HEK293 (cell line): ENCODE measurements around the gene RPSA.

Source experiments
- KLF16 ChIP-seq: fragments of 450-650 bp; formaldehyde crosslinking; IDR thresholded peaks from 2 replicates; pipeline ENCODE4 v1.5.1; 2017; ENCODE audit warnings: missing biosample characterization, missing genetic modification characterization
- MEIS1 ChIP-seq: sonication (generic); formaldehyde crosslinking; IDR thresholded peaks from 2 replicates; pipeline ENCODE4 v1.8.1; 2022; ENCODE audit warnings: missing genetic modification reagents, mild to moderate bottlenecking, borderline replicate concordance
- ZBTB8A ChIP-seq: fragments of 450-650 bp; formaldehyde crosslinking; IDR thresholded peaks from 2 replicates; pipeline ENCODE4 v1.5.1; 2016; ENCODE audit warnings: missing biosample characterization, missing genetic modification characterization
- ZNF302 ChIP-seq: fragments of 450-650 bp; formaldehyde crosslinking; IDR thresholded peaks from 2 replicates; pipeline ENCODE4 v1.5.1; 2016; ENCODE audit warnings: missing biosample characterization, missing genetic modification characterization, low read depth
- ZNF311 ChIP-seq: fragments of 450-650 bp; formaldehyde crosslinking; IDR thresholded peaks from 2 replicates; pipeline ENCODE4 v1.5.1; 2017; ENCODE audit warnings: missing biosample characterization, missing genetic modification characterization, borderline replicate concordance
- ZNF544 ChIP-seq: fragments of 450-650 bp; formaldehyde crosslinking; IDR thresholded peaks from 2 replicates; pipeline ENCODE4 v1.5.0; 2017; ENCODE audit warnings: missing biosample characterization, missing genetic modification characterization
- ZNF843 ChIP-seq: fragments of 450-650 bp; formaldehyde crosslinking; IDR thresholded peaks from 2 replicates; pipeline ENCODE4 v1.5.1; 2016; ENCODE audit warnings: missing biosample characterization, missing genetic modification characterization
- TF ChIP-seq, protein P1 (sequence below): fragments of 450-650 bp; formaldehyde crosslinking; IDR thresholded peaks from 2 replicates; pipeline ENCODE4 v1.5.1; 2016; ENCODE audit warnings: missing biosample characterization, missing genetic modification characterization

GRCh38 chr3:39443530-39443929, 37.0 kb downstream of the RPSA start:
- TF ChIP-seq KLF16 (tag by site-specific recombination) (no peak), ZNF302 (tag by site-specific recombination) (no peak), ZBTB8A (tag by site-specific recombination) (no peak), MEIS1 (CRISPR knock-in tag) (no peak), ZNF544 (tag by site-specific recombination) (no peak), ZNF843 (tag by site-specific recombination) (no peak), ZNF311 (tag by site-specific recombination) (no peak)
- TF ChIP-seq, protein P1, sequence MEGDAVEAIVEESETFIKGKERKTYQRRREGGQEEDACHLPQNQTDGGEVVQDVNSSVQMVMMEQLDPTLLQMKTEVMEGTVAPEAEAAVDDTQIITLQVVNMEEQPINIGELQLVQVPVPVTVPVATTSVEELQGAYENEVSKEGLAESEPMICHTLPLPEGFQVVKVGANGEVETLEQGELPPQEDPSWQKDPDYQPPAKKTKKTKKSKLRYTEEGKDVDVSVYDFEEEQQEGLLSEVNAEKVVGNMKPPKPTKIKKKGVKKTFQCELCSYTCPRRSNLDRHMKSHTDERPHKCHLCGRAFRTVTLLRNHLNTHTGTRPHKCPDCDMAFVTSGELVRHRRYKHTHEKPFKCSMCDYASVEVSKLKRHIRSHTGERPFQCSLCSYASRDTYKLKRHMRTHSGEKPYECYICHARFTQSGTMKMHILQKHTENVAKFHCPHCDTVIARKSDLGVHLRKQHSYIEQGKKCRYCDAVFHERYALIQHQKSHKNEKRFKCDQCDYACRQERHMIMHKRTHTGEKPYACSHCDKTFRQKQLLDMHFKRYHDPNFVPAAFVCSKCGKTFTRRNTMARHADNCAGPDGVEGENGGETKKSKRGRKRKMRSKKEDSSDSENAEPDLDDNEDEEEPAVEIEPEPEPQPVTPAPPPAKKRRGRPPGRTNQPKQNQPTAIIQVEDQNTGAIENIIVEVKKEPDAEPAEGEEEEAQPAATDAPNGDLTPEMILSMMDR: no peak
